Bronchial epithelial cell (primary cell): Measurements from ENCODE around the gene MPZL1. TPM values are rescaled to one million over a fixed set of nuclear protein-coding genes. Genes with fewer than 3 reads are reported as not detected.

Experiments
- DNase-seq: peaks from one replicate; pipeline ENCODE4 v3.0.0-alpha.2; 2010; ENCODE audit warnings: low read depth
- FAIRE-seq: peaks from 2 replicates; lab custom pipeline; 2011; peaks lifted over from hg19 to GRCh38; lab: Jason Lieb, UNC
- H3K27me3 ChIP-seq: 2 replicates; pipeline ENCODE4 v1.5.1; 2011; ENCODE audit warnings: low read length; ENCODE audit not compliant: control insufficient read depth, insufficient read depth
- H3K36me3 ChIP-seq: 2 replicates; pipeline ENCODE4 v1.5.1; 2011; ENCODE audit warnings: low read length; ENCODE audit not compliant: control insufficient read depth, insufficient read depth
- H3K4me3 ChIP-seq: 2 replicates; pipeline ENCODE4 v1.5.1; 2011; ENCODE audit warnings: mild to moderate bottlenecking, low read depth, low read length, control low read depth
- total RNA-seq: library from RNA; depleted of rRNA; stranded (reverse); fragments of >200 nt; gene quantifications from 2 replicates; pipeline ENCODE4 v1.2.1, GENCODE V29; 2014
- TF ChIP-seq, protein P1 (sequence below): IDR thresholded peaks from 2 replicates; pipeline ENCODE4 v1.5.1; 2011; ENCODE audit warnings: mild to moderate bottlenecking, moderate library complexity, low read length, control low read depth, inconsistent platforms; ENCODE audit not compliant: insufficient read depth, severe bottlenecking

MPZL1 gene
- total RNA-seq, 1 donor from 2014 or later, result 95.6 TPM

DNA sequence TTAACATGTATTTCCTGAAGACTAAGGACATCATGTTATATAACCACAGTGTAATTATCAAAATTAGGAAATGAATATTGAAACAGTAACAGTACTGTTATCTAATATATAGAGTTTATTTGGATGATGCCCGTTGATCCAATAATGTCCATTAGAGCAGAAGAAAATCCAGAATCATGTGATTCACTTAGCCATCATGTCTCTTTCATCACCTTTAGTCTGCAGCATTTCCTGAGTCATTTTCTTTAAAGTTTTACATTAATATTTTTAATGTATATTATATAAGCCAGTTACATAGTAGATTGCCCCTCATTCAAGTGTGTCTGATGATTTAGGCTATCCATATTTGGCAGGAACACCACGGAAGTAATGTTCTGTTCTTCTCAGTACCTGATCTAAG lies 28.9 kb downstream of the MPZL1 start:
- H3K36me3 ChIP-seq, result peaks cover 2% of the 10 kb centered on the region
- H3K4me3 ChIP-seq, result no peak overlapping the region
- no peaks in the 10 kb centered on the region for H3K27me3 ChIP-seq
- FAIRE-seq, result no peak
- DNase-seq, result peak; percentile 61
- TF ChIP-seq, protein P1, sequence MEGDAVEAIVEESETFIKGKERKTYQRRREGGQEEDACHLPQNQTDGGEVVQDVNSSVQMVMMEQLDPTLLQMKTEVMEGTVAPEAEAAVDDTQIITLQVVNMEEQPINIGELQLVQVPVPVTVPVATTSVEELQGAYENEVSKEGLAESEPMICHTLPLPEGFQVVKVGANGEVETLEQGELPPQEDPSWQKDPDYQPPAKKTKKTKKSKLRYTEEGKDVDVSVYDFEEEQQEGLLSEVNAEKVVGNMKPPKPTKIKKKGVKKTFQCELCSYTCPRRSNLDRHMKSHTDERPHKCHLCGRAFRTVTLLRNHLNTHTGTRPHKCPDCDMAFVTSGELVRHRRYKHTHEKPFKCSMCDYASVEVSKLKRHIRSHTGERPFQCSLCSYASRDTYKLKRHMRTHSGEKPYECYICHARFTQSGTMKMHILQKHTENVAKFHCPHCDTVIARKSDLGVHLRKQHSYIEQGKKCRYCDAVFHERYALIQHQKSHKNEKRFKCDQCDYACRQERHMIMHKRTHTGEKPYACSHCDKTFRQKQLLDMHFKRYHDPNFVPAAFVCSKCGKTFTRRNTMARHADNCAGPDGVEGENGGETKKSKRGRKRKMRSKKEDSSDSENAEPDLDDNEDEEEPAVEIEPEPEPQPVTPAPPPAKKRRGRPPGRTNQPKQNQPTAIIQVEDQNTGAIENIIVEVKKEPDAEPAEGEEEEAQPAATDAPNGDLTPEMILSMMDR, result no peak

DNA sequence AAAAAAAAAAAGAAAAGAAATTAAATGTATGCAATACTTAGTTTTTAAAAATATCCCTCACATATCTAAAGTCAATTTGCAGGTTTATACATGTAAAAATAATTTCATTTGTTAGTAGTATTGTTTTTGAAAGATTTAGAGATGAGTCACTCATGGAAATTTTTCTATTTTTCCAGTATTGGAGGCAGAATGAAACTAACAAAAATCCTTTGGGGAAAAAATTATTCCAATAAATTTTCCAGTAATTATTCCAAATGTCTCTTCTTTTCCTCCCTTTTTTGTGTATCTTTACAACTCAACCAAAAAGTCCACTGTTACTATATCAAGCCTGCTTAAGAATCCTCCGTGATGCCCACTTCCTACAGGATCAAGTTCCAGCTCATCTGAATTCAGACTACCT lies 29.9 kb downstream of the MPZL1 start:
- TF ChIP-seq, protein P1, result no peak

DNA sequence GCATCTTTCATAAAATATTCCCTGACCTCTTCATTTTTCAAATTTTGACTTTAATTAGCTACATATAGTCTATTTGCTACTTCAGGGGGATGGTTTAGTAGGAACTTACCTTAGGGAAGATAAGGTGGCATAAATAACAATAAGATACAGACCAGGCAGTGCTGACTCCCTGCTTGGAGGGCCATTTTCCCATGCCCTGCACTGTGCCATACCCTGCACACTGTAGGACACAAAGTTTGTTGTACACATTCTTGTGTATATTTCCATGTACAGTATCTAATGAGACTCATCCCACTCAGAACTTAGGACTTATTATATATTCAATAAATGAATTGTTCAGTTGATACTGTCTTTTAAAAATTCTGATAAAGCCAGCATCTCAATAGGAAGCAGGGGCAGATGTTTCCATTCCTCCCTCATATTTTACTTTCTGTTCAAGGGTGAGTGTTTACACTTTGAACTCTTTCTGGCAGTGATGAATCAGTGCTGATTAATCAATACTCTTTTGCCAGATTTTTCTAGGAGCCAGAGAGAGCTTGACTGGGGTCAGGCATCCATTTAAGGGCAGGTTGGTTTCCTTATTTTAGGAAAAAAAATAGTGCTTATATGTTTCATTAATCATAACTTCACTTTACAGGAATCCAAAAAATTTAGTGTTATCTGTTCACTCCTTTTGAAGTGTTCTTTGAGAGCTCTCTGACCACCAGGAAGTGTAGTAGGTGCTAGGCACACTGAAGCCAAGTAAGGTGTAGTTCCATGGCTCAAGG lies 30.6 kb downstream of the MPZL1 start:
- TF ChIP-seq, protein P1, result no peak
- no peak for FAIRE-seq
- Histone ChIP-seq H3K4me3 (no peak overlapping the region), H3K36me3 (peaks cover 2% of the 10 kb centered on the region), H3K27me3 (no peaks in the 10 kb centered on the region)
- peak; percentile 72 for DNase-seq

More for the DNA sequence above, 29.9 kb downstream of the MPZL1 start:
- Histone ChIP-seq H3K36me3 (peaks cover 2% of the 10 kb centered on the region), H3K27me3 (no peaks in the 10 kb centered on the region), H3K4me3 (no peak overlapping the region)
- DNase-seq (no peak), FAIRE-seq (no peak)

DNA sequence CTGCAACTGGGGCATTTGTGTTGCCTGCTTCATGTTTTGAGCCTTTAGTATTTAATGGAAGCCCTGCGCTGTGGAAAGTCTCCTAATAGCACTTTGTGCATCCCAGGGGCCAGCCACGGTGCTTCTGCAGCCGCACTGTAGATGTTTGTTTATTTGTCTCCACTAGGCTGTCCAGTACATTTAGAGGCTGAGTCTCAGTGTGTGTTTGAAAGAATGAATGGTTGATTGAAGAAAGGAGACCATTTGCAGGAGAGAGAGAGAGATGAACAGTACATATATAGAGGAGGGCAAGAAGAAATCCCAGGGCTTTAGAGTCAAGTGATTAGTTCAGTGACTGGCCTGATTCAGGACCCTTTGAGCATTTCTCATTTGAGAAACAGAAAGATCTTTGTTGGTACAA lies 33.9 kb downstream of the MPZL1 start:
- H3K36me3 ChIP-seq, result peaks cover 4% of the 10 kb centered on the region
- H3K27me3 ChIP-seq, result no peaks in the 10 kb centered on the region
- H3K4me3 ChIP-seq, result no peak overlapping the region
- DNase-seq, result no peak
- no peak for FAIRE-seq
- TF ChIP-seq, protein P1, result no peak

DNA sequence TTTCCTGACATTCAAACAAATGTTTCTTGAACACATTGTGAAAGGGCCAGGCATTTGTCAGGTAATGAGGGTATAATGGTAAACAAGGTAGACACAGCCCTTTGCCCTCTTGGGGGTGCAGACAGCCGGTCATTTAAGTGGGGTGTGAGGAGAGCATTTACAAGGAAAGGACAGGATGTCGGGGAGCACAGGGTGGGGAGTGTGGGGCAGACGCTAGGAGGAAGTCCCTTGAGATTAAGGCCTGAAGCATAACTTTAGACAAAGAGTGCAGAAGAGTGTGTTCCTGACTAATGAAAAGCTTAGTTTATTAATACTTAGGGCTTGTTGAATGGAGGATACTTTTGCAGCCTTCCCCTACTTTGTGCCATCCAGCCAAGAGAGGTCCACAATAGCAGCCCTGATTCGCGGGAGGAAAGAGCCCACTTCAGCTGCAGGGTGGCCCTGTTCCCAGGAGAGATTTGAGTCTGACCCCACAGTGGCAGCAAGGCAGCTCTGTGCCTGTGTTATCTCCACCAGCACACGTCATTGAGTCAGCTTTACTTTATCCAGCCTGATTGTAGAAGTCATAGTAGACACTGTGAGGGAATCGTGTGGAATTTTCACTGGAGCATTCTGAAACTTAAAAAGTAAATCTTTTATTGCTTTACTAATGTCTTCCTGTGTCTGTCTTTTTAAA lies 35.1 kb downstream of the MPZL1 start:
- DNase-seq, result no peak
- TF ChIP-seq, protein P1, result no peak
- FAIRE-seq, result no peak
- Histone ChIP-seq H3K4me3 (no peak overlapping the region), H3K36me3 (peaks cover 4% of the 10 kb centered on the region), H3K27me3 (no peaks in the 10 kb centered on the region)
